Glutamatergic neuron (in vitro differentiated cells): ENCODE results near the gene FGF3. TPM values are rescaled to one million over a fixed set of nuclear protein-coding genes. Genes with fewer than 3 reads are reported as not detected.

Experiments used
- DNase-seq: peaks from one replicate; pipeline ENCODE4 v3.0.0; 2022
- H3K27ac Mint-ChIP-seq: one replicate; pipeline ENCODE4 v1.8.0; 2020; ENCODE audit warnings: mild to moderate bottlenecking, mixed read lengths, inconsistent platforms; ENCODE audit not compliant: unreplicated experiment
- H3K27me3 Mint-ChIP-seq: one replicate; pipeline ENCODE4 v1.8.0; 2020; ENCODE audit warnings: mild to moderate bottlenecking, moderate library complexity, mixed read lengths, inconsistent platforms; ENCODE audit not compliant: unreplicated experiment
- H3K36me3 Mint-ChIP-seq: one replicate; pipeline ENCODE4 v1.8.0; 2020; ENCODE audit warnings: mild to moderate bottlenecking, mixed read lengths, inconsistent platforms; ENCODE audit not compliant: unreplicated experiment
- H3K4me1 Mint-ChIP-seq: one replicate; pipeline ENCODE4 v1.8.0; 2020; ENCODE audit warnings: mild to moderate bottlenecking, low read depth, mixed read lengths, inconsistent platforms; ENCODE audit not compliant: unreplicated experiment
- H3K4me3 Mint-ChIP-seq: one replicate; pipeline ENCODE4 v1.8.0; 2020; ENCODE audit warnings: mild to moderate bottlenecking, mixed read lengths, inconsistent platforms; ENCODE audit not compliant: unreplicated experiment
- H3K9me3 Mint-ChIP-seq: one replicate; pipeline ENCODE4 v1.8.0; 2020; ENCODE audit warnings: mild to moderate bottlenecking, moderate library complexity, mixed read lengths, inconsistent platforms; ENCODE audit not compliant: unreplicated experiment
- CTCF ChIP-seq: fragments of 200-600 bp; sonication (generic); IDR thresholded peaks from one replicate; pipeline ENCODE4 v1.5.0; 2021; ENCODE audit not compliant: partially characterized antibody, unreplicated experiment
- total RNA-seq: library from RNA; stranded (reverse); fragmentation: NEBNext Ultra II Directional; extraction: Animal tissue kit (Norgen Biotek cat#: 25700); gene quantifications from one replicate; pipeline ENCODE4 v1.2.1, GENCODE V29; 2021; ENCODE audit not compliant: unreplicated experiment

Gene FGF3
- total RNA-seq, 1 donor from 2014 or later, result not detected

GRCh38 chr11:69844396-69844795 lies 25.2 kb upstream of the FGF3 start:
- no peak for TF ChIP-seq CTCF
- no peak for DNase-seq
- H3K36me3 Mint-ChIP-seq, result peaks cover 5% of the 10 kb centered on the region

DNA sequence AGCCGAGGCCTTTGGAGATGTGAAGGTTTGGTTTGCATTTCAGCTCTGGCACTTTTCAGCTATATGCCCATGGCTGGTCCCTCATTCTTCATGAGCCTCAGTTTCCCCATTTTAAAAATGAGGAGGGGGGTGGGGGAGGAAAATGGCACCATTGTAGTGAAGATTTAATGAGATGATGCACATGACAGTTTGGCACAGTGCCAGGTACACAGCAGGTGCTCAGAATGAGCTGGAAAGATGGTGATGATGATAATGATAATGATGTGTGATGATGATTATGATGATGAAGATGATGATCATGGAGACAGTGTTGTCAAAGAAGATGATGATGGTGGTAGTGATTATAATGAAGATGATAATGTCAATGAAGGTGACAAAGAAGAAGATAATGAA lies 24.3 kb upstream of the FGF3 start:
- Mint-ChIP-seq H3K4me3 (no peak overlapping the region), H3K36me3 (no peaks in the 10 kb centered on the region), H3K4me1 (no peaks in the 10 kb centered on the region), H3K27ac (no peak overlapping the region), H3K27me3 (no peaks in the 10 kb centered on the region), H3K9me3 (no peaks in the 10 kb centered on the region)
- no peak for DNase-seq
- TF ChIP-seq CTCF, result no peak

More at GRCh38 chr11:69844396-69844795, 25.2 kb upstream of the FGF3 start:
- H3K27ac Mint-ChIP-seq, result no peak overlapping the region
- H3K4me3 Mint-ChIP-seq, result no peak overlapping the region
- peaks cover 2% of the 10 kb centered on the region for H3K9me3 Mint-ChIP-seq
- no peaks in the 10 kb centered on the region for H3K4me1 Mint-ChIP-seq
- no peaks in the 10 kb centered on the region for H3K27me3 Mint-ChIP-seq

GRCh38 chr11:69842746-69843528 lies 23.7 kb upstream of the FGF3 start:
- H3K27ac Mint-ChIP-seq, result no peak overlapping the region
- no peak for DNase-seq
- no peaks in the 10 kb centered on the region for H3K9me3 Mint-ChIP-seq
- no peak overlapping the region for H3K4me3 Mint-ChIP-seq
- H3K4me1 Mint-ChIP-seq, result no peaks in the 10 kb centered on the region
- no peaks in the 10 kb centered on the region for H3K36me3 Mint-ChIP-seq
- H3K27me3 Mint-ChIP-seq, result no peaks in the 10 kb centered on the region
- TF ChIP-seq CTCF, result no peak

DNA sequence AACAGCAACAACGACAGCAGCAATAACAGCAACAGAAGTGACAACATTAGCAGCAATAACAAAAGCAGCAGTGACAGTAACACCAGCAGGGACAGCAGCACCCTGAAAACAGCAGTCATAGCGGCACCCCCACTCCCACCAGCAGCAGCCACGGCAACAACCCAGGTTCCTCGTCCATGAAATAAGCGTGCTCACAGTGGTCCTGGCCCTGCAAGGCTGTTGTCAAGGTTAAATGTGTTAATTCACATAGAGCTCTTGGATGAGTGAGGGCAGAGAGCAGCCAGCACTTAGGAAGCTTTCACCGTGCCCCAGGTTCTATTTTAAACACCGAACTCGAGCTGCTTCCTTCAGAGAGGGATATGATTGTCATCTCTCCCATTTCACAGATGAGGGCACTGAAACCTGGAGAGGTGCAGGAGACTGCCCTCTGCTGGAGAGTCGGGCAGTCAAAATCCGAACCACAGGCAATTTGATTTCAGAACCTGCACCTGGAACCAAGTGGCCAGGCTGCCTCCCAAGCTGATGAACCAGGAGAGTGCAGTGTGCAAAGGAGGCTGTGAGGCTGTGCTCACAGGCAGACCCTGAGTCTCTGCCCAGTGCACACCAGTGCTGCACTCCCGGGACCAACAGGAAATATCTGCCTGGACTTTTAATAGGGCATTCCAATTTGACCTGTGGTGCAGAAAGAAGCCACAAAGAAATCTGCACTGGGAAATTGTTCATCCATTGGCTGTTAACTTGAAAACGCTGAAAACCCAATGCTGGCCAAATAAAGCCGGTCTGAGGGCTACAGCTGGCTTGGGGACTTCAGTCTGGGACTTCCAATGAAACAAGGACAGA lies 22.9 kb upstream of the FGF3 start:
- H3K4me3 Mint-ChIP-seq, result no peak overlapping the region
- no peaks in the 10 kb centered on the region for H3K4me1 Mint-ChIP-seq
- H3K9me3 Mint-ChIP-seq, result no peaks in the 10 kb centered on the region
- no peak for DNase-seq
- H3K27ac Mint-ChIP-seq, result no peak overlapping the region
- peak; percentile 45 for TF ChIP-seq CTCF
- H3K36me3 Mint-ChIP-seq, result no peaks in the 10 kb centered on the region
- no peaks in the 10 kb centered on the region for H3K27me3 Mint-ChIP-seq
